Measurements from ENCODE around the gene PLEKHM2.

The PLEKHM2 gene

DNA sequence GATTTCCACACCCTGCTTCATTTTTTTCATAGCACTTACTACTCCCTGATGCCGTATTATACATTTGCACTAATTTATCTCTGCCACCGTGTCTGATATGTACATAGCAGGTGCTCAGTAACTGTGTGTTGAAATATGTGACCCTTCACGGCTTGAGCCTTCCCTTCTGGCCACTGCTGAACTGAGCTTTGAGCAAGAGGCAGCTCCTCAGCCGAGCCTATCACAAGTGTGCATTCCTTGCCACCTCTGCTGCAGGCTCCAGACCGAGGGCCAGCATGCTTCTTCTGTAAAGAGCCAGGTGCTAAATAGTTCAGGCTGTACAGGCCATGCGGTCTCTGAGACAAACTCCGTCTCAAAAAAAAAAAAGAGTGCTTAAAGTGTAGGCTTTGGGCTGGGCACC, 22.6 kb downstream of the PLEKHM2 start:
- Histone ChIP-seq H3K9me3 (no peaks in the 10 kb centered on the region), H3K36me3 (no peaks in the 10 kb centered on the region), H3K4me1 (no peaks in the 10 kb centered on the region), H3K4me3 (ENCODE audit: low read depth, low read length) (no peak overlapping the region), H3K27me3 (no peaks in the 10 kb centered on the region)
- DNase-seq = no peak
- TF ChIP-seq, protein P1, sequence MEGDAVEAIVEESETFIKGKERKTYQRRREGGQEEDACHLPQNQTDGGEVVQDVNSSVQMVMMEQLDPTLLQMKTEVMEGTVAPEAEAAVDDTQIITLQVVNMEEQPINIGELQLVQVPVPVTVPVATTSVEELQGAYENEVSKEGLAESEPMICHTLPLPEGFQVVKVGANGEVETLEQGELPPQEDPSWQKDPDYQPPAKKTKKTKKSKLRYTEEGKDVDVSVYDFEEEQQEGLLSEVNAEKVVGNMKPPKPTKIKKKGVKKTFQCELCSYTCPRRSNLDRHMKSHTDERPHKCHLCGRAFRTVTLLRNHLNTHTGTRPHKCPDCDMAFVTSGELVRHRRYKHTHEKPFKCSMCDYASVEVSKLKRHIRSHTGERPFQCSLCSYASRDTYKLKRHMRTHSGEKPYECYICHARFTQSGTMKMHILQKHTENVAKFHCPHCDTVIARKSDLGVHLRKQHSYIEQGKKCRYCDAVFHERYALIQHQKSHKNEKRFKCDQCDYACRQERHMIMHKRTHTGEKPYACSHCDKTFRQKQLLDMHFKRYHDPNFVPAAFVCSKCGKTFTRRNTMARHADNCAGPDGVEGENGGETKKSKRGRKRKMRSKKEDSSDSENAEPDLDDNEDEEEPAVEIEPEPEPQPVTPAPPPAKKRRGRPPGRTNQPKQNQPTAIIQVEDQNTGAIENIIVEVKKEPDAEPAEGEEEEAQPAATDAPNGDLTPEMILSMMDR (IDR thresholded peaks at IDR 0.05; ENCODE audit: low read depth, low read length) = no peak

DNA sequence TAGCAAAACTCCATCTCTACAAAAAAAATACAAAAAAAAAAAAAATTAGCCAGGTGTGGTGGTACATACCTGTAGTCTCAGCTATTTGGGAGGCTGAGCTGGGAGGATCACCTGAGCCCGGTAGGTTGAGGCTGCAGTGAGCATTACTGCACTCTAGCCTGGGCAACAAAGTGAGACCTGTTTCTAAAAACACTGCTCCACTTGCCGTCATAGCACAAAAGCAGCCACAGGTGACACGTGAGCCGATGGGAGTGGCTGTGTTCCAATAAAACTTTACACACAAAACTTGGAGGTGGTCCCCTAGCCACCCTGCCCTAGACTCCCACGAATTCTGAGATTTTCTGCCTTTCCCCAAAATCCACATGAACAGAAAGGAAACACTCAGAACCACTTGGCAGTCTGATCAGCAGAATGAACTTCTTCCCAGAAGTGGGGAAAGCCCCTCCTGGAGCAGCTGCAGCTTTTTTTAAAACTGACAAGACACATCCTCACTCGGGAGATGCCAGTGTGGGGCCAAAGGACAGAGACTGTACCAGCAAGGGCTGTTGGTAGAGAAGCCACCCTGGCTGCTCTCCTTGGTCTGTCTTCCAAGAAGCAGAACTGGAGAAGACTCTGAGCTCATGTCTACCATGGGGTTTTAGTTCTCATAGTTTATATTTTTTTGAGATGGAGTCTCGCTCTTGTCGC, 23.3 kb downstream of the PLEKHM2 start:
- no peaks in the 10 kb centered on the region for H3K4me1 ChIP-seq
- no peaks in the 10 kb centered on the region for H3K36me3 ChIP-seq
- H3K4me3 ChIP-seq (ENCODE audit: low read depth, low read length) = no peak overlapping the region
- H3K9me3 ChIP-seq = no peaks in the 10 kb centered on the region
- no peak for DNase-seq
- H3K27me3 ChIP-seq = no peaks in the 10 kb centered on the region
- TF ChIP-seq, protein P1 (IDR thresholded peaks at IDR 0.05; ENCODE audit: low read depth, low read length) = no peak

DNA sequence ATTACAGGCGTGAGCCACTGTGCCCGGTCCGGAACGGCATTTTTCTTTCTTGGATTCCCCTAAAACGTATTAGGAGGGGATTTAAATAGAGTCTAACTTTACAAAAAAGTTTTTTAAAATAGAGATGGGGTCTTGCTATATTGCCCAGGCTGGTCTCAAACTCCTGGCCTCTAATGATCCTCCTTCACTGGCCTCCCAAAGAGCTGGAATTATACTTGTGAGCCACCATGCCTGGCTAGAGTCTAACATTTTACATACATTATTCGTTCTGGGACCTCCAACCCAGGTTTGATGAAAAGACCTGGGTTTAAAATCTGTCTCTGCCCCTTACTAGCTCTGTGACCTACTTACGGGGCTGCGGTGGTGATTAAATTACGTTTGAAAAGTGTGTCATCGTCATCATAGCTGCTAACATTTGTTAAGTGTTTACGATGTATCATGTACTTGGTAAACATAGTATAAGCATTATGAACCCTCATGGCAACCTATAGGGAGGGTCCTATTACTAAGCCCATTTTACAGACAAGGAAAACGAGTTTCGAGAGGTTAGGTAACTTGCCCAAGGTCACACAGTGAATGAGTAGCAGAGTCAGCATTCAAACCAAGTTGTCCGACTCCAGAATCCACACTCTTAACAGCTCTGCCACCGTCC, 24.5 kb downstream of the PLEKHM2 start:
- TF ChIP-seq, protein P1 (IDR thresholded peaks at IDR 0.05; ENCODE audit: low read depth, low read length) = no peak
- Histone ChIP-seq H3K4me3 (ENCODE audit: low read depth, low read length) (no peak overlapping the region), H3K9me3 (no peaks in the 10 kb centered on the region), H3K36me3 (no peaks in the 10 kb centered on the region), H3K4me1 (no peaks in the 10 kb centered on the region), H3K27me3 (no peaks in the 10 kb centered on the region)
- no peak for DNase-seq

DNA sequence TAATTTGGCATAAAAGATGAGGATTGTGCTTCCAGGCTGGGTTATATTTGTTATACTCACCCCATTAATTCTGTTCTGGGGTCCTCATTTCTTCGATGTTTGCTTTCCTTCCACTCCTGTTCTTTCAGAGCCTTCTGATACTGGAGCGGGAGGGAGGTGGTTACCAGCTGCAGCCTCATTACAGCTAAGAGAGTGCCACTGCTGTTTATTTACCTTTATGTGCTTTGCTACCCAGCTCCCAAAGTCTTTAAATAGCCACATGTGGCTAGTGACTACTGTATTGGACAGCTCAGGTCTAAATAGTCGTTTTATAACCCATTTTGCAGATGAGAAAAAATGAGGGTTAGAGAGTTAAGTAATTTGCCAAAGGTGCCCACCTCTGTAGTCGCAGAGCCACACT, 25.1 kb downstream of the PLEKHM2 start:
- TF ChIP-seq, protein P1 (IDR thresholded peaks at IDR 0.05; ENCODE audit: low read depth, low read length) = no peak
- no peak for DNase-seq

DNA sequence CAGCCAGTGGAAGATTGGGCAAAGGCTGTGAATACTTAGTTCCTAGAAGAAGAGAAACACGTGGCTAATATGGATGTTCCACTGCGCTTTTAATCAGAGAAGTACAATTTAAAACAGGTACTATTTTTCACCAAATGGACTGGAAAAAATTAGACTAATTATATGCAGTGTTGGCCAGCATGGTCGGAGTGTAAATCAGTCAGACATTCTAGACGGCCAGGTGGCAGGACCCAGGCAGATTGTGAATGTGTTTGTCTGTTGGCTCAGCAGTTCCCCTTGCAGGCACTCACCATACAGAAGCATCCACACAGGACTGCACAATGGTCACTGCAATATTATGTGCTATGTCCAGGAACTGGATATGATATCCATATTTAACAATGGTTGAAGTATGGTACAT, 28.0 kb downstream of the PLEKHM2 start:
- no peaks in the 10 kb centered on the region for H3K4me1 ChIP-seq
- H3K27me3 ChIP-seq = no peaks in the 10 kb centered on the region
- DNase-seq = no peak
- H3K9me3 ChIP-seq = no peaks in the 10 kb centered on the region
- H3K36me3 ChIP-seq = no peaks in the 10 kb centered on the region
- TF ChIP-seq, protein P1 (IDR thresholded peaks at IDR 0.05; ENCODE audit: low read depth, low read length) = no peak
- no peak overlapping the region for H3K4me3 ChIP-seq (ENCODE audit: low read depth, low read length)

More for the DNA sequence above, 25.1 kb downstream of the PLEKHM2 start:
- H3K4me1 ChIP-seq = no peaks in the 10 kb centered on the region
- no peaks in the 10 kb centered on the region for H3K36me3 ChIP-seq
- no peaks in the 10 kb centered on the region for H3K27me3 ChIP-seq
- H3K4me3 ChIP-seq (ENCODE audit: low read depth, low read length) = no peak overlapping the region
- H3K9me3 ChIP-seq = no peaks in the 10 kb centered on the region
